HFF-Myc (cell line): ENCODE measurements around the gene CFAP300.

Experiments
- DNase-seq: peaks from one replicate; pipeline ENCODE4 v3.0.0-alpha.2; 2011; ENCODE audit warnings: low read depth; ENCODE audit errors: extremely low read depth
- H3K4me3 ChIP-seq: replicated peaks from 2 replicates; pipeline ENCODE4 v1.5.1; 2011; ENCODE audit warnings: low read depth, mild to moderate bottlenecking, control low read depth, low read length
- CTCF ChIP-seq: IDR thresholded peaks from 2 replicates; pipeline ENCODE4 v1.5.1; 2012; ENCODE audit warnings: mild to moderate bottlenecking, low read depth, low read length, control low read depth; ENCODE audit errors: missing control alignments

CFAP300 gene

GRCh38 chr11:102047305-102047924 is at the start of gene CFAP300:
CFAP300 (plus strand) TSS chr11:102047437; CDS start chr11:102047471, 34 bp downstream.
- TF ChIP-seq CTCF: no peak
- DNase-seq: peak; percentile 25
- peak within 1 kb of the TSS; percentile 54 for H3K4me3 ChIP-seq

- H3K4me3 ChIP-seq: no peak overlapping the region
- TF ChIP-seq CTCF: no peak
- DNase-seq: no peak
Measured at GRCh38 chr11:102001657-102002338, 45.4 kb upstream of the CFAP300 start.

GRCh38 chr11:102004220-102004619 is 43.0 kb upstream of the CFAP300 start:
- TF ChIP-seq CTCF: no peak
- no peak for DNase-seq
- H3K4me3 ChIP-seq: no peak overlapping the region

DNA sequence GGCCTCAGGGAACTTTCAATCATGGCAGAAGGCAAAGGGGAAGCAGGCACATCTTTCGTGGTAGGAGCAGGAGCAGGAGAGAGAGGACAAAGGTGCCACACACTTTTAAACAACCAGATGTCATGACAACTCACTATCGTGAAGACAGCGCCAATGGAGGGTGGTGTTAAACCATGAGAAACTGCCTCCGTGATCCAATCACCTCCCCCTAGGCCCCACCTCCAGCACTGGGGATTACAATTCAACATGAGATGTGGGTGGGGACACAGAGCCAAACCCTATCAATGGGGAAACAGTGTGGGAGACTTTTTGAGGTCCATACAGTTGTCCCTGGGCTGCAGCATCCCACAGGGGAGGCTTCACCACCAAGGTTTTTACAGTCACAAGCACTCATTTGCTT is 41.9 kb upstream of the CFAP300 start:
- DNase-seq: no peak
- no peak for TF ChIP-seq CTCF
- no peak overlapping the region for H3K4me3 ChIP-seq

- H3K4me3 ChIP-seq: no peak overlapping the region
- TF ChIP-seq CTCF: no peak
- DNase-seq: no peak
Measured at GRCh38 chr11:102006835-102007566, 40.2 kb upstream of the CFAP300 start.

GRCh38 chr11:102007567-102008437 is 39.4 kb upstream of the CFAP300 start:
- no peak overlapping the region for H3K4me3 ChIP-seq
- peak; percentile 15 for TF ChIP-seq CTCF
- DNase-seq: peak; percentile 32
